HG03469 (cell line): ENCODE data around the gene SRSF2.
"Not testable (repeated sequence)": the region's sequence is repeated elsewhere in the genome, so short reads cannot be mapped to it uniquely, and the experiment has no call there.

Source experiments
- ATAC-seq: cut with Tn5 transposase; IDR thresholded peaks from one replicate; pipeline ENCODE4 v1.9.1; 2021; ENCODE audit warnings: mild to moderate bottlenecking, moderate library complexity, moderate number of reproducible peaks; ENCODE audit not compliant: unreplicated experiment

Gene SRSF2

GRCh38 chr17:76722279-76722678 lies 14.9 kb downstream of the SRSF2 start:
- ATAC-seq: no peak

- no peak for ATAC-seq
These were observed 15.7 kb downstream of the SRSF2 start for GRCh38 chr17:76721463-76721862.

DNA sequence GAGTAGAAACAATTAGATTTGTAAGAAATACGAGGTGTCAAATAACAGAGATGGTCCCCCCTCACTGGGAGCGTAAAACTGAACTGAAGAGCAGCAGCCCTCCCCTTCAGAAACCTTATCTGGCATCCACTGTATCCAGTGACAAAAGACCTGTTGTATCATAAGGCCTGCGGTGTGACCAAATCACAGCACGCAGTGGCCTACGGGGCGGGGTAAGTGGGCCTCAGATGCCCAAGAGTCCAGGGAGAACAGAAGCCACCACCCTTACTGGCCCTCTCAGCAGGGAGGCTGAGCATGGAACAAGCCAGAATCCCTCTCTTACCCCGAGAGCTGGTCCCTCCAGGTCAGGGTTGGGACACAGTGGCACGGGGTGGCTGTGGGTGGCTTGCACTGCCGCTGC lies 16.2 kb downstream of the SRSF2 start:
- ATAC-seq: no peak

GRCh38 chr17:76720211-76720610 lies 16.9 kb downstream of the SRSF2 start:
- no peak for ATAC-seq

DNA sequence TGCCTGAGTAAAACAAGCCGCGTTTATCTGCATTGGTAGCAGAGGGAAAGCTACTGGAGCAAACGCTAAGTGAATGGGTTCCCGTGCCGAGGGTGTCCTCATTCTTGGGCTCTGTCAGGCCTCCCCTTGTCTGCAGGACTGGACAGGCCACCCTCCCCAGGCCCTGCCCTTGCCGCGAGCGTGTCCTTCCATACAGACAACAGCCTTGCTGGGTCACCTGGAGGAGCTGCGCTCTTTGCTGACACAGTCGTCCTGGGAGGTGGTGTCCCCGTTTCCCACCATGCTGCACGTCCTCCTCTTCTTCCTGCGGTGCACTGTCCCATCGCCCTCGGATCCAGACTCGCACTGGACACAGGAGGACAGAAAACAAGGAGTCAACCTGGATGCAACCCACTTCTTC lies 18.6 kb downstream of the SRSF2 start:
- ATAC-seq: no peak

GRCh38 chr17:76716839-76717215 lies 20.3 kb downstream of the SRSF2 start:
- no peak for ATAC-seq

- no peak for ATAC-seq
These were observed 20.8 kb downstream of the SRSF2 start for GRCh38 chr17:76716146-76716838.

GRCh38 chr17:76715496-76715830 lies 21.7 kb downstream of the SRSF2 start:
- no peak for ATAC-seq

DNA sequence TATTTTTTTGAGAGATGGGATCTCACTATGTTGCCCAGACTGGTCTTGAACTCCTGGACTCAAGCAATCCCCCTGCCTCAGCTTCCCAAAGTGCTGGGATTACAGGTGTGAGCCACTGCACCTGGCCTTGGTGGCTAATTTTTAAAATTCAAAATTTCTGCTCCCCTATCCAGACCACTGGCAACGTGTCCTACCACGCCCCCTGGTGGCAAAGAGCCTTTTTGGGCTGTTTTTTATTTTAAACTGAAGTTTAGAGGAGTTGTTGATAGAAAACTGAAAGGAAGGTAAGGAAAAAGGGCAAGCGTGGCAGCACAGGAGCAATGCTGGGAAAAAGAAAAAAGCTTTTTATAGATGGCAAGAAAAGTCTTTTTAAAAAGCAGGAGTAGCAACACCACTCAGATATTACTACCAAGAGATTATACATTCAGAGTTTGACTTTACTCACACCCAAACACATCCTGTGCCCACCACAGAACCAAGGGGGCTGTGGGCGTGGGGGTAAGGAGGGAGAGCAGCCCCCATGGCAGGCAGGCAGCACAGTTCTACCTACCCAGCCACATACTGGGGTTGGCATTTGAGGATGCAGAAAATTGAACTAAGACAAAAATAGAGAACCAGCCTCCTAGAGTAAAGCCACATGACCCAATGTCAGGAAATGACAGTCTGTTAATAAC lies 22.2 kb downstream of the SRSF2 start:
- no peak for ATAC-seq

DNA sequence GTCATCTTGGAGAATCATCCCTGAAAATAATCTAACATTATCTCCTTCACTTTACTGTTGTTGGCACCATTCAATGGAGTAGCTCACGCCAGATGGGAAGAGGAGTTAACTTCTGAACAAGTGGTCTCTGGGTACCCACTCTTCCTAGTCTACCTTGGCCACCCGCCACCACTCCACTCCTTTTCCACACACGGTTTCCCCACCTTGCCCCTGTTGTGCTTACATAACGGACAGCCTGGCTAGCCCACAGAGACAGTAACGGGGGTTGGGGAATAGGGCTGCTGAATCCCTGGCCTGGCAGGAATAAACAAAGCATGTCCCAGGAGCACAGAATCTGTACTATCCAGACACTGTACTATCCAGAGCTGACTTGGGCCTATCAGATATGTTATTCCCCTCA lies 22.8 kb downstream of the SRSF2 start:
- no peak for ATAC-seq

DNA sequence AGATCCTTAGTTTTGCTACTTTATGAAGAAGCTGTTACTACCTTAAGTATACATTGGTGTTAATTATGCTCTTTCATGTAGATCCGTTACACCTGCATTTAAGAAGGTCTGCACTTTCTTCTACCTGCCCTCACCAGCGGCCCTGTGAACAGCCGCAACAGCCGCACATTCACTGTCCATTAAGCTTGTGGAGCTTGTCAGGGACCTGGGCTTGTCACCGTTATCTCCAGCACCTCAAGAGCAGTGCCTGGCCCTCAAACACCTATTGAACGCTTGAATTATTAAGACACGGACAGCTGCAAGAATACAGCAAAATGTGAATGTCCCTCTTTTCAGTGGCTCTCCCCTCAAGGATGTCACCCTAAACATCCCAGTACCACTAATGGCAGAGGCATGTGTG lies 23.4 kb downstream of the SRSF2 start:
- no peak for ATAC-seq

GRCh38 chr17:76712321-76712720 lies 24.8 kb downstream of the SRSF2 start:
- not testable (repeated sequence) for ATAC-seq

DNA sequence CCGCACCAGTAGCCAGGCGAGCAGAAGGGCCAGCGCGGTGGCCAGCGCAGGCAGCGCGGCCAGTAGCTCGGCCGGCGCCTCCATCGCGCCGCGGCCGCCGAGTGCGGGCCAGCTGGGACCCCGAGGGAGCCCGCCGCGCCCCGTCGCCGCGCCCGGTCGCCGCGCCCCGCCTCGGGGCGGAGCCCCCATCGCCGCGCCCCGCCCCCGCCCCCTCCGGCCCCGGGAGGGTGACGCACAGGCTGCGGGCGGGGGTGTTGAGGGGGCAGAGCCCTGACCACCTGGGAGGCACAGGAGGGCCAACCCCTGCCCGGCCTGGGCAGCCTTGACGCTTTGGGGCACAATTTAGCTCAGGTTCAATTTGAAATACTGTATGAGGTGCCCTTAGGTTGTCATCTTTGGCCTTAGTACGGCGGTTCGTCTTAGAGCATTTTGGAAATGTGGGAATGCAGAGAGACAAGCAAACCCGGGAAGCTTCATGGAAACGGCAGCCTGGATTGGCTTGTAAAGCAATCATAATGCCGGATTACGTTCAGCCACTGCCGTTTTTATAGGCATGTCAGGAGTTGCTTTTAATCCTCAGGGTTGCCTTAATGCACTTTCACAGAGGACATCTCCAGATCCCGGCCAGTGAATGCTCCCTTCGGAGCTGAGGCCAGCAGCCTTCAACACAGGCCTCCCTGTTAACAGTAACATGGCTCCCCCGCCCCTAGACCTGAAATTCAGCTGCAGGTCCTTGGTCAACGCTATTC lies 26.1 kb downstream of the SRSF2 start, which contains the start of gene MXRA7:
MXRA7 (minus strand) TSS at position 103 of the 749 bp plus-strand sequence; CDS start at position 84, 19 bp downstream.
- ATAC-seq: no peak

GRCh38 chr17:76709951-76710862 lies 26.9 kb downstream of the SRSF2 start:
- ATAC-seq: not testable (repeated sequence)

DNA sequence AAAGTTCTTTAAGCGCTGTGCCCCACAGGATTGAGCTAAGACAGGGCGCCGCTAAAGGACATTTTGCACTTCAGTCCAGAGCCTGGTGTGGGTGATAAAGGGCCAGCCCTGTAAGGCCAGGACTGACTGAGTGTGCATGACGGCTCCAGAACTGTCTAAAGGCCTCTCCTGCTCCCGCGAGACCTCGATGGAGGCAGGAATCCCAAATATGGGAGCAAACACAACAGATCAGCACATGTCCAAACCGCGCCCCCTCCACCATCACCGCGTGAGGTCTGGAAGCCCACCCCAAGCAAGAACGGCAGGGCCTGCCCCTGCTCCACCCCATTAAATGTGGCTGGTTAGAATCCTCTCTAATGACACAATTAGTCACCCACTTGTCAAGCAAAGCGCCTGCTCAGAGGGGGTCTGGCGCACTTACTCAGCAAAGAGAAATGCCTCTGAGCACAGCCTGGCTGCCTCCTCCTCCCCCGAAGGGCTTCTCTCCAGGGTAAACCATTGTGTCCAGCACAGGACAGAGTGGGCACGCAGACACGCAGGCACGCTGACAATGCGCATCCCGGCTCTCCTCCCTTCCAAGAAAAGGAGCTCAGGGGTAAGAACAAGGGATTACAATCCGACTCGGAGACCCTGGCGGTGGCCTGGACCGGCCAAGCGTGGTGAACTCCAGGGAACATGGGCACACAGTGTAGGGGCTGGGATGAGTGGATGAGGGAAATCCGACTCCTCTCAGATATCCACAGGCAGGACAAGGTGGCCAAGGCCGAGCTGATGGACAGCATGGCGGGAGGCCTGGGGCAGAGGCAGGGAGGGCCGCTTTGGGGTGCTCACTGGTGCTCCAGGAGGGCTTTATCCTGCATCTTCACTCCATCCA lies 27.8 kb downstream of the SRSF2 start:
- no peak for ATAC-seq

DNA sequence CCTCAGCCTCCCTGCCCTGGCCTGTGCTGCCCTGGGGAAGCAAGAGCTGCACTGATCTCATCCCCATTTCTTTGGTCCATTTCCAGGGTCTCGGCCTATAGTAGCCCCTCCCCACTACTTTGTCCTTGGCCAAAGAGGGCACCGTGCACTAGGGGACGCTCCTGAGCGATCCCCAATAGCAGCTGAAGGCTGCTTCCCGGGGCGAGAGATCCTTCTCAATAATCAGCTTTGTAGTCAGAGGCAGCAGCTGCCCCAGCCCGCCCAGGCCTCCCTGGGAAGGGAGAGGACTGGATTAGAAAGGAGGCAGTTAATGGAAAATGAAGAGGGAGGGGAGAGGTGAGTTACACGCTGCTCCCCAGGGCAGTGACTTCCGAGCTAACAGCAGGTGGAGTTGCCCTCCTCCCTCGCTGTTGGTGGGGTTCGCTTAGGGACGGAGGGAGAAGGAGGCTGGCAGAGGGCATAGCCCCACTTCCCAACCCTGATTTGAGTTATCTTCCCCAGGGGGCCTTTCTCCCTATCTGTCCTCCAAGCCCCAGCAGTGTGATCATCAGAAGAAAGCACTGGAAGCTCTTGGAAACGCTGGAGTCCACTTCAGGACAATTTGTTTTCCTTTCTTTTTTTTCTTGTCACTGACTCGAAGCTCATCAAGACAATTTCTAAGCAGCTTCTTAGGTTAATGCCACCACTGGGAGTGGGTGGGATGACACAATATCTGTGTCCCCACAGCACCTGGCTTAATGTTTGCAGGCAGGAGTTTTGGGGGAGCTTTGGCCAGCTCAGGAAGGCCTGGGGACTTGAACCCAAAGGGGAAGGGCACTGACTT lies 28.9 kb downstream of the SRSF2 start:
- ATAC-seq: no peak

- no peak for ATAC-seq
These were observed 30.3 kb downstream of the SRSF2 start for GRCh38 chr17:76706817-76707216.

- ATAC-seq: no peak
These were observed 32.3 kb downstream of the SRSF2 start for GRCh38 chr17:76704805-76705204.
